ENCODE measurements around the gene MRPL14.

DNA sequence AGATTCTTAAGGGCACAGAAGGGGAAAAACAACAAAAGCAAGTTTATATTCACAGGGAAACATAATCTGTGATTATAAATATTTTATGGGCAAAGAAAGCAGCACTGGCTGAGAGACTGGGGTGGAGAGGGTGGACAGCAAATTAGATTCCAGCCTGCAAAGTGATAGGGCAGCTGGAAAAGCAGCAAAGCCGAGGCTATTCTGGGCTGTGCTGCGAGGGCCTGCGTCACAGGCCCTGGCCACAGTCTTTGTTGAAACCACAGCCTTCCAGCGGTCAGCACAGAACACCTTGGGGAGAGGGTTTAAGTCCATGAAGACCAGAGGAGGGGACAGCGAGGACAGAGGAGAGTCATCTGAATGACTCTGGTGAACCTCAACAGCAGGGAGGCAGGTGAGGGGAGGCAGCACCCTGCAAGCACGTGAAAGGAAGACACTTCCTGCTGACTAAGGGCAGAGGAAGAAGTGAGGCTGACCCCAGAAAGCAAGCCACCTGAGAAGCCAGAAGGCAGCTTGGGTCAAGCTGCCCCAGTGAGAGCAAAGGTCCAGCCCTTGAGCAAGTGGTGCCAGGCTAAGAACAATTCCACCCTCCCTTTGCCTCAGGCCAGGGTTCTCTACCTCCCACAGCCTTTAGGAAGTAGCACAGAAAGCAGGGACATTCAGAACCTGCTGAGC is 17.1 kb downstream of the MRPL14 start:
- TF ChIP-seq CTCF (conservative IDR thresholded peaks at IDR 0.05; ENCODE audit: low read length): no peak
- TF ChIP-seq EZH2phosphoT487 (IDR thresholded peaks at IDR 0.05; ENCODE audit: borderline replicate concordance): no peak
